Kidney (tissue), 14 donors: ENCODE data around the gene GRIK3. TPM values are rescaled to one million over a fixed set of nuclear protein-coding genes. Genes with fewer than 3 reads are reported as not detected.
A peak's percentile ranks its signal among the peaks of the same experiment; 100 is the strongest.

Experiments
- DNase-seq, 5 donors: peaks; one replicate each; pipeline ENCODE4 v3.0.0-alpha.2; 2013 to 2020
- FAIRE-seq: peaks from 2 replicates; lab custom pipeline; 2012; peaks lifted over from hg19 to GRCh38; lab: Jason Lieb, UNC
- H3K27ac ChIP-seq, 2 donors: one replicate each; pipeline ENCODE4 v1.7.0; 2013; ENCODE audit warnings: low read depth in 2 of 2, low read length in 2 of 2, inconsistent platforms in 1 of 2
- H3K27me3 ChIP-seq: one replicate; pipeline ENCODE4 v1.7.1; 2013; ENCODE audit warnings: low read length, inconsistent platforms; ENCODE audit not compliant: control insufficient read depth, insufficient read depth
- H3K36me3 ChIP-seq, 3 donors: one replicate each; pipeline versions ENCODE4 v1.7.0 to v1.7.1; 2013; ENCODE audit warnings: low read length in 3 of 3, control low read depth in 1 of 3, inconsistent platforms in 1 of 3; ENCODE audit not compliant: insufficient read depth in 3 of 3, control insufficient read depth in 2 of 3
- H3K4me1 ChIP-seq, 3 donors: one replicate each; pipeline versions ENCODE4 v1.7.0 to v1.7.1; 2013; ENCODE audit warnings: low read length in 3 of 3, inconsistent platforms in 1 of 3, low read depth in 1 of 3; ENCODE audit not compliant: control insufficient read depth in 2 of 3, insufficient read depth in 2 of 3
- H3K4me3 ChIP-seq, 3 donors: one replicate each; pipeline versions ENCODE4 v1.7.0 to v1.8.1; 2013; ENCODE audit warnings: low read length in 3 of 3, control low read depth in 1 of 3, inconsistent platforms in 1 of 3
- H3K9ac ChIP-seq, 3 donors: one replicate each; pipeline versions ENCODE4 v1.7.0 to v1.7.1; 2013; ENCODE audit warnings: low read length in 3 of 3, control low read depth in 1 of 3, inconsistent platforms in 1 of 3
- H3K9me3 ChIP-seq, 3 donors: one replicate each; pipeline versions ENCODE4 v1.7.0 to v1.7.1; 2013; ENCODE audit warnings: low read length in 3 of 3, control low read depth in 1 of 3, inconsistent platforms in 1 of 3; ENCODE audit not compliant: control insufficient read depth in 2 of 3, insufficient read depth in 1 of 3
- CTCF ChIP-seq: IDR thresholded peaks from 3 replicates; pipeline ENCODE4 v1.5.1; 2012; ENCODE audit warnings: mild to moderate bottlenecking, moderate library complexity, borderline replicate concordance; ENCODE audit not compliant: insufficient read depth; ENCODE audit errors: extremely low read depth
- intact Hi-C: fragments of 100-400 bp; cut with DNase I; formaldehyde crosslinking; loops from one replicate; pipeline ENCODE4 v1.11.1; 2022
- polyA plus RNA-seq: library from polyadenylated mRNA; stranded (reverse); fragments of 350-450 nt; fragmentation: Illumina TruSeq; extraction: RNeasy Lipid Tissue Mini Kit (QIAGEN cat#74804); gene quantifications from one replicate; pipeline ENCODE4 v1.2.3, GENCODE V29; 2014; ENCODE audit warnings: low read depth, low replicate concordance; ENCODE audit not compliant: insufficient read depth
- total RNA-seq: library from RNA; stranded (reverse); fragmentation: NEBNext Ultra II Directional; extraction: Animal tissue kit (Norgen Biotek cat#: 25700); gene quantifications from one replicate; pipeline ENCODE4 v1.2.1, GENCODE V29; 2021
- donor health status: control.
- donor health status: control.
- donor health status: control.
- donor health status: control.
- donor health status: control.
- donor health status: DM: yes; HTN: yes; CAD: no.
- donor health status: Normal renal cell carcinoma (clear cell type).

GRIK3 gene
- total and polyA plus RNA-seq, 2 donors from 2014 or later, result 0.06 to 0.38 TPM

DNA sequence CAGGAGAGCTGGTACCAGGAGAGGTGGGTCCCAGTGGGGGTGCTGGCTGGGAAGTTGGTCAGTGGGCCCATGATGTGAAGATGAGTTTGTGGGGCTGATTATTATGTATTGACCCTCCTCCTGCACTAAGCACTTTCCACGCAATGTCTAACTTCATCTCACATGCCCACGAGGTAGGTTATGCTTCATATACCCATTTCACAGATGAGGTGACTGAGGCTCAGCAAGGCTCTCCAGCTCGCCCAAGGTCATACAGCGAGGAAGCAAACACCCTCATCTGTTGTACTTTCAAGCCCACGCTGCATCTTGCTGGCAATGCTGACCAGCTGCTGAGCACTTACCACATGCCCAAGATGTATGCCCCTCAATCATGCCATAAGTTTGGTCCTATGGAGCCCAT lies 175.8 kb downstream of the GRIK3 start:
- Histone ChIP-seq H3K9ac (no peak overlapping the region), H3K27me3 (no peaks in the 10 kb centered on the region), H3K27ac (no peak overlapping the region), H3K9me3 (no peaks in the 10 kb centered on the region), H3K4me3 (no peak overlapping the region), H3K4me1 (no peaks in the 10 kb centered on the region), H3K36me3 (no peaks in the 10 kb centered on the region)
- DNase-seq (no peak), FAIRE-seq (no peak)
- intact Hi-C loops, result no loop called here
- no peak for TF ChIP-seq CTCF

- intact Hi-C loops, result no loop called here
- DNase-seq (no peak), FAIRE-seq (no peak)
- Histone ChIP-seq H3K9me3 (no peaks in the 10 kb centered on the region), H3K36me3 (no peaks in the 10 kb centered on the region), H3K4me3 (no peak overlapping the region), H3K9ac (no peak overlapping the region), H3K27ac (no peak overlapping the region), H3K4me1 (no peaks in the 10 kb centered on the region), H3K27me3 (no peaks in the 10 kb centered on the region)
- TF ChIP-seq CTCF, result no peak
Observed at GRCh38 chr1:36857754-36858153, 176.6 kb downstream of the GRIK3 start.

- Histone ChIP-seq H3K9me3 (no peaks in the 10 kb centered on the region), H3K4me3 (no peak overlapping the region), H3K4me1 (no peaks in the 10 kb centered on the region), H3K27me3 (no peaks in the 10 kb centered on the region), H3K36me3 (no peaks in the 10 kb centered on the region), H3K27ac (no peak overlapping the region), H3K9ac (no peak overlapping the region)
- FAIRE-seq (no peak), DNase-seq (peak in 4 of 5 donors; percentile 43 to 56 (median 48))
- no peak for TF ChIP-seq CTCF
- intact Hi-C loops, result no loop called here
Observed at GRCh38 chr1:36855699-36856494, 178.4 kb downstream of the GRIK3 start.
